Keratinocyte (primary cell): ENCODE data around the gene MT1E. TPM values are rescaled to one million over a fixed set of nuclear protein-coding genes. Genes with fewer than 3 reads are reported as not detected.

Experiments
- DNase-seq: peaks from one replicate; pipeline ENCODE4 v3.0.0-alpha.2; 2011; ENCODE audit warnings: low read depth, missing footprints, low spot score
- FAIRE-seq: peaks from 2 replicates; lab custom pipeline; 2011; peaks lifted over from hg19 to GRCh38; lab: Jason Lieb, UNC
- H2AFZ ChIP-seq: 2 replicates; pipeline ENCODE4 v1.6.0; 2012; ENCODE audit warnings: low read length, control low read depth, inconsistent platforms; ENCODE audit not compliant: control insufficient read depth
- H3K27ac ChIP-seq: 2 replicates; pipeline ENCODE4 v1.5.1; 2011; ENCODE audit warnings: low read length; ENCODE audit not compliant: control insufficient read depth, insufficient read depth
- H3K27me3 ChIP-seq: 3 replicates; pipeline ENCODE4 v1.6.0; 2011; ENCODE audit warnings: low read length; ENCODE audit not compliant: control insufficient read depth, insufficient read depth; ENCODE audit errors: extremely low read depth
- H3K36me3 ChIP-seq, 2 experiments: 2 replicates in 1 of 2; 3 replicates in 1 of 2; pipeline ENCODE4 v1.5.1; 2011; ENCODE audit warnings: low read length in 2 of 2, mild to moderate bottlenecking in 1 of 2; ENCODE audit not compliant: control insufficient read depth in 2 of 2, insufficient read depth in 2 of 2; ENCODE audit errors: extremely low read depth in 1 of 2
- H3K4me1 ChIP-seq: 3 replicates; pipeline ENCODE4 v1.5.1; 2011; ENCODE audit warnings: low read length; ENCODE audit not compliant: control insufficient read depth, insufficient read depth; ENCODE audit errors: extremely low read depth
- H3K4me2 ChIP-seq: 3 replicates; pipeline ENCODE4 v1.6.0; 2011; ENCODE audit warnings: low read depth, low read length; ENCODE audit not compliant: control insufficient read depth, insufficient read depth; ENCODE audit errors: extremely low read depth
- H3K4me3 ChIP-seq, 3 experiments: fragments of 200-600 bp in 1 of 3; sonication (generic) in 1 of 3; 2 replicates in 2 of 3; 3 replicates in 1 of 3; pipeline ENCODE4 v1.5.1; 2011 to 2016; ENCODE audit warnings: low read length in 3 of 3, mild to moderate bottlenecking in 3 of 3, control low read depth in 2 of 3, inconsistent platforms in 1 of 3, low read depth in 1 of 3, mixed read lengths in 1 of 3, mixed run types in 1 of 3, moderate library complexity in 1 of 3; ENCODE audit not compliant: control insufficient read depth in 2 of 3, insufficient read depth in 2 of 3; ENCODE audit errors: extremely low read depth in 1 of 3
- H3K79me2 ChIP-seq: 2 replicates; pipeline ENCODE4 v1.6.0; 2012; ENCODE audit warnings: low read length; ENCODE audit not compliant: control insufficient read depth, insufficient read depth
- H3K9ac ChIP-seq: 3 replicates; pipeline ENCODE4 v1.6.0; 2011; ENCODE audit warnings: low read length; ENCODE audit not compliant: control insufficient read depth, insufficient read depth; ENCODE audit errors: extremely low read depth
- H3K9me1 ChIP-seq: 3 replicates; pipeline ENCODE4 v1.6.0; 2011; ENCODE audit warnings: low read length; ENCODE audit not compliant: control insufficient read depth, insufficient read depth; ENCODE audit errors: extremely low read depth
- H3K9me3 ChIP-seq: 2 replicates; pipeline ENCODE4 v1.5.1; 2012; ENCODE audit warnings: low read depth, low read length; ENCODE audit not compliant: control insufficient read depth
- H4K20me1 ChIP-seq: 3 replicates; pipeline ENCODE4 v1.6.0; 2011; ENCODE audit warnings: low read length; ENCODE audit not compliant: control insufficient read depth, insufficient read depth; ENCODE audit errors: extremely low read depth
- CTCF ChIP-seq, 3 experiments: IDR thresholded peaks in 1 of 3; conservative IDR thresholded peaks in 1 of 3; optimal IDR thresholded peaks in 1 of 3; 2 replicates in 2 of 3; 3 replicates in 1 of 3; pipeline versions ENCODE3 to v1.5.1; 2011; ENCODE audit warnings: low read length in 3 of 3, mild to moderate bottlenecking in 3 of 3, moderate library complexity in 2 of 3, control low read depth in 1 of 3, inconsistent platforms in 1 of 3; ENCODE audit not compliant: insufficient read depth in 2 of 3; ENCODE audit errors: extremely low read depth in 1 of 3
- EZH2 ChIP-seq: IDR thresholded peaks from one replicate; pipeline ENCODE4 v1.6.1; 2012; ENCODE audit warnings: inconsistent platforms, mild to moderate bottlenecking, low read length, moderate library complexity
- dilution Hi-C: fragments of 300-500 bp; cut with MboI; formaldehyde crosslinking; loops from one replicate; pipeline ENCODE4 v1.7.0; 2020; ENCODE audit warnings: low sequenced_read_pairs; ENCODE audit not compliant: extremely low pct_ligation_motif_present
- polyA plus RNA-seq, 5 experiments: library from polyadenylated mRNA; depleted of rRNA in 3 of 5; stranded (reverse) in 3 of 5; stranded (forward) in 1 of 5; unstranded in 1 of 5; fragments of >200 nt; gene quantifications; 1 replicate in 1 of 5; 2 replicates in 3 of 5; 3 replicates in 1 of 5; pipeline versions ENCODE4 v1.2.1 to v1.2.3, GENCODE V29; 2011 to 2012; ENCODE audit warnings: missing spikeins in 2 of 5, low read depth in 1 of 5, low replicate concordance in 1 of 5

Gene MT1E
- polyA plus RNA-seq, 1 donor (not counting 4 experiments of a cell fraction or from before 2014, with no cell fraction given): 394 TPM

- Histone ChIP-seq H3K9me3 (no peaks in the 10 kb centered on the region), H3K9ac (no peak within 1 kb of the TSS), H2AFZ (peak within 1 kb of the TSS; percentile 39), H3K4me3 (peak within 1 kb of the TSS in 1 of 3 experiments; percentile 23), H3K27me3 (peaks cover 43% of the 10 kb centered on the region), H3K27ac (no peak within 1 kb of the TSS), H3K79me2 (no peaks in the 10 kb centered on the region), H3K36me3 (no peaks in the 10 kb centered on the region), H3K9me1 (no peaks in the 10 kb centered on the region), H4K20me1 (no peaks in the 10 kb centered on the region), H3K4me1 (peaks cover 14% of the 10 kb centered on the region), H3K4me2 (peak within 1 kb of the TSS; percentile 76)
- dilution Hi-C loops: no loop called here
- TF ChIP-seq CTCF (optimal IDR thresholded peaks at IDR 0.05 in 1 of 3, IDR thresholded peaks at IDR 0.05 in 1 of 3, conservative IDR thresholded peaks at IDR 0.05 in 1 of 3; ENCODE audit: extremely low read depth in 1 of 3, insufficient read depth in 2 of 3, low read length in 3 of 3) (no peak), EZH2 (peak; percentile 72)
- DNase-seq: no peak
- FAIRE-seq: no peak
Observed at GRCh38 chr16:56667581-56668571, 42.3 kb downstream of the MT1E start, which contains the start of gene MT1G. Gene MT1G, minus strand, starts transcription at chr16:56668065. Its CDS starts 72 bp downstream, at chr16:56667993.

GRCh38 chr16:56669005-56669839 is 43.6 kb downstream of the MT1E start, which contains the start of gene MT1H:
Gene MT1H, plus strand, starts transcription at chr16:56669814. Its CDS starts 71 bp downstream, at chr16:56669885.
- Histone ChIP-seq H3K4me2 (peak within 1 kb of the TSS; percentile 50), H3K9ac (no peak within 1 kb of the TSS), H3K4me1 (peaks cover 14% of the 10 kb centered on the region), H3K9me3 (no peaks in the 10 kb centered on the region), H3K9me1 (no peaks in the 10 kb centered on the region), H3K4me3 (no peak within 1 kb of the TSS), H3K79me2 (no peaks in the 10 kb centered on the region), H4K20me1 (no peaks in the 10 kb centered on the region), H2AFZ (no peak within 1 kb of the TSS), H3K27me3 (peaks cover 36% of the 10 kb centered on the region), H3K36me3 (no peaks in the 10 kb centered on the region), H3K27ac (no peak within 1 kb of the TSS)
- dilution Hi-C loops: no loop called here
- DNase-seq: no peak
- peak; percentile 34 for FAIRE-seq
- TF ChIP-seq CTCF (optimal IDR thresholded peaks at IDR 0.05 in 1 of 3, IDR thresholded peaks at IDR 0.05 in 1 of 3, conservative IDR thresholded peaks at IDR 0.05 in 1 of 3; ENCODE audit: extremely low read depth in 1 of 3, insufficient read depth in 2 of 3, low read length in 3 of 3): no peak
- TF ChIP-seq EZH2: no peak
